HEK293 (cell line): ENCODE results near the gene HPDL.

ENCODE experiments used
- GLIS1 ChIP-seq: fragments of 450-650 bp; formaldehyde crosslinking; IDR thresholded peaks from 2 replicates; pipeline ENCODE4 v1.5.1; 2016; ENCODE audit warnings: missing biosample characterization, missing genetic modification characterization
- MYNN ChIP-seq: fragments of 450-650 bp; formaldehyde crosslinking; IDR thresholded peaks from 2 replicates; pipeline ENCODE4 v1.5.1; 2016; ENCODE audit warnings: missing biosample characterization, missing genetic modification characterization, borderline replicate concordance
- RBAK ChIP-seq: fragments of 450-650 bp; formaldehyde crosslinking; IDR thresholded peaks from 2 replicates; pipeline ENCODE4 v1.5.1; 2016; ENCODE audit warnings: missing biosample characterization, missing genetic modification characterization
- SP2 ChIP-seq: fragments of 450-650 bp; formaldehyde crosslinking; IDR thresholded peaks from 2 replicates; pipeline ENCODE4 v1.5.1; 2016; ENCODE audit warnings: missing biosample characterization, missing genetic modification characterization
- SP7 ChIP-seq: fragments of 450-650 bp; formaldehyde crosslinking; IDR thresholded peaks from 2 replicates; pipeline ENCODE4 v1.5.1; 2016; ENCODE audit warnings: missing biosample characterization, missing genetic modification characterization
- TRIM28 ChIP-seq: IDR thresholded peaks from 2 replicates; pipeline ENCODE4 v1.6.1; 2011; ENCODE audit warnings: low read length, control low read depth, borderline replicate concordance
- ZBTB48 ChIP-seq: fragments of 450-650 bp; formaldehyde crosslinking; IDR thresholded peaks from 2 replicates; pipeline ENCODE4 v1.5.1; 2016; ENCODE audit warnings: missing biosample characterization, missing genetic modification characterization
- ZBTB6 ChIP-seq: fragments of 450-650 bp; formaldehyde crosslinking; IDR thresholded peaks from 2 replicates; pipeline ENCODE4 v1.5.1; 2017; ENCODE audit warnings: missing biosample characterization, missing genetic modification characterization
- ZBTB8A ChIP-seq: fragments of 450-650 bp; formaldehyde crosslinking; IDR thresholded peaks from 2 replicates; pipeline ENCODE4 v1.5.1; 2016; ENCODE audit warnings: missing biosample characterization, missing genetic modification characterization
- ZIC2 ChIP-seq: fragments of 450-650 bp; formaldehyde crosslinking; IDR thresholded peaks from 2 replicates; pipeline ENCODE4 v1.5.1; 2016; ENCODE audit warnings: missing biosample characterization, missing genetic modification characterization
- ZNF132 ChIP-seq: fragments of 450-650 bp; formaldehyde crosslinking; IDR thresholded peaks from 2 replicates; pipeline ENCODE4 v1.5.1; 2017; ENCODE audit warnings: missing biosample characterization, missing genetic modification characterization, borderline replicate concordance
- ZNF16 ChIP-seq: fragments of 450-650 bp; formaldehyde crosslinking; IDR thresholded peaks from 2 replicates; pipeline ENCODE4 v1.5.1; 2016; ENCODE audit warnings: low read depth, missing biosample characterization, missing genetic modification characterization
- ZNF169 ChIP-seq: fragments of 450-650 bp; formaldehyde crosslinking; IDR thresholded peaks from 2 replicates; pipeline ENCODE4 v1.5.1; 2016; ENCODE audit warnings: missing biosample characterization, missing genetic modification characterization
- ZNF19 ChIP-seq: fragments of 450-650 bp; formaldehyde crosslinking; IDR thresholded peaks from 2 replicates; pipeline ENCODE4; 2016; ENCODE audit warnings: missing biosample characterization, missing genetic modification characterization, low read depth
- ZNF211 ChIP-seq: fragments of 450-650 bp; formaldehyde crosslinking; IDR thresholded peaks from 2 replicates; pipeline ENCODE4 v1.5.1; 2016; ENCODE audit warnings: low read depth, missing biosample characterization, missing genetic modification characterization
- ZNF248 ChIP-seq: fragments of 450-650 bp; formaldehyde crosslinking; IDR thresholded peaks from 2 replicates; pipeline ENCODE4 v1.5.1; 2017; ENCODE audit warnings: missing biosample characterization, missing genetic modification characterization
- ZNF366 ChIP-seq: fragments of 450-650 bp; formaldehyde crosslinking; conservative IDR thresholded peaks from 2 replicates; pipeline ENCODE4 v1.5.1; 2016; ENCODE audit warnings: missing biosample characterization, missing genetic modification characterization
- ZNF391 ChIP-seq: fragments of 450-650 bp; formaldehyde crosslinking; IDR thresholded peaks from 2 replicates; pipeline ENCODE4 v1.5.1; 2016; ENCODE audit warnings: low read depth, missing biosample characterization, missing genetic modification characterization, borderline replicate concordance
- ZNF513 ChIP-seq: fragments of 450-650 bp; IDR thresholded peaks from 2 replicates; pipeline ENCODE4 v1.5.1; 2018; ENCODE audit warnings: missing biosample characterization, missing genetic modification characterization
- ZNF549 ChIP-seq: fragments of 450-650 bp; IDR thresholded peaks from 2 replicates; pipeline ENCODE4 v1.5.1; 2018; ENCODE audit warnings: missing biosample characterization, missing genetic modification characterization, mild to moderate bottlenecking, inconsistent platforms, moderate library complexity
- ZNF561 ChIP-seq: fragments of 450-650 bp; IDR thresholded peaks from 2 replicates; pipeline ENCODE4 v1.5.1; 2018; ENCODE audit warnings: missing biosample characterization, missing genetic modification characterization, borderline replicate concordance
- ZNF596 ChIP-seq: fragments of 450-650 bp; IDR thresholded peaks from 2 replicates; pipeline ENCODE4 v1.5.0; 2018; ENCODE audit warnings: missing biosample characterization, mild to moderate bottlenecking, missing genetic modification characterization, moderate library complexity
- ZNF629 ChIP-seq: fragments of 450-650 bp; formaldehyde crosslinking; IDR thresholded peaks from 2 replicates; pipeline ENCODE4 v1.5.1; 2017; ENCODE audit warnings: missing biosample characterization, missing genetic modification characterization
- ZNF76 ChIP-seq: fragments of 450-650 bp; formaldehyde crosslinking; IDR thresholded peaks from 2 replicates; pipeline ENCODE4; 2016; ENCODE audit warnings: low read depth, missing biosample characterization, missing genetic modification characterization, borderline replicate concordance
- TF ChIP-seq, protein P1 (sequence below): fragments of 450-650 bp; formaldehyde crosslinking; IDR thresholded peaks from 2 replicates; pipeline ENCODE4 v1.5.1; 2016; ENCODE audit warnings: missing biosample characterization, missing genetic modification characterization, borderline replicate concordance
- TF ChIP-seq, protein P2 (sequence below): fragments of 450-650 bp; formaldehyde crosslinking; IDR thresholded peaks from 2 replicates; pipeline ENCODE4 v1.5.1; 2016; ENCODE audit warnings: missing biosample characterization, missing genetic modification characterization
- TF ChIP-seq, protein P3 (sequence below): fragments of 450-650 bp; formaldehyde crosslinking; IDR thresholded peaks from 2 replicates; pipeline ENCODE4 v1.5.1; 2016; ENCODE audit warnings: missing biosample characterization, missing genetic modification characterization
- TF ChIP-seq, protein P4 (sequence below): fragments of 450-650 bp; formaldehyde crosslinking; IDR thresholded peaks from 2 replicates; pipeline ENCODE4 v1.5.1; 2016; ENCODE audit warnings: missing biosample characterization, missing genetic modification characterization

Gene HPDL

GRCh38 chr1:45339789-45340558, 13.3 kb downstream of the HPDL start, which contains the start of the genes MUTYH and TOE1 (continued):
- peak; percentile 72 for TF ChIP-seq ZNF629
- 0 out of 2 replicates have a peak, but pooled peaks have one; percentile 61 for TF ChIP-seq ZNF391 (tag by site-specific recombination)
- peak; percentile 91 for TF ChIP-seq ZNF366 (tag by site-specific recombination)
- TF ChIP-seq, protein P1, sequence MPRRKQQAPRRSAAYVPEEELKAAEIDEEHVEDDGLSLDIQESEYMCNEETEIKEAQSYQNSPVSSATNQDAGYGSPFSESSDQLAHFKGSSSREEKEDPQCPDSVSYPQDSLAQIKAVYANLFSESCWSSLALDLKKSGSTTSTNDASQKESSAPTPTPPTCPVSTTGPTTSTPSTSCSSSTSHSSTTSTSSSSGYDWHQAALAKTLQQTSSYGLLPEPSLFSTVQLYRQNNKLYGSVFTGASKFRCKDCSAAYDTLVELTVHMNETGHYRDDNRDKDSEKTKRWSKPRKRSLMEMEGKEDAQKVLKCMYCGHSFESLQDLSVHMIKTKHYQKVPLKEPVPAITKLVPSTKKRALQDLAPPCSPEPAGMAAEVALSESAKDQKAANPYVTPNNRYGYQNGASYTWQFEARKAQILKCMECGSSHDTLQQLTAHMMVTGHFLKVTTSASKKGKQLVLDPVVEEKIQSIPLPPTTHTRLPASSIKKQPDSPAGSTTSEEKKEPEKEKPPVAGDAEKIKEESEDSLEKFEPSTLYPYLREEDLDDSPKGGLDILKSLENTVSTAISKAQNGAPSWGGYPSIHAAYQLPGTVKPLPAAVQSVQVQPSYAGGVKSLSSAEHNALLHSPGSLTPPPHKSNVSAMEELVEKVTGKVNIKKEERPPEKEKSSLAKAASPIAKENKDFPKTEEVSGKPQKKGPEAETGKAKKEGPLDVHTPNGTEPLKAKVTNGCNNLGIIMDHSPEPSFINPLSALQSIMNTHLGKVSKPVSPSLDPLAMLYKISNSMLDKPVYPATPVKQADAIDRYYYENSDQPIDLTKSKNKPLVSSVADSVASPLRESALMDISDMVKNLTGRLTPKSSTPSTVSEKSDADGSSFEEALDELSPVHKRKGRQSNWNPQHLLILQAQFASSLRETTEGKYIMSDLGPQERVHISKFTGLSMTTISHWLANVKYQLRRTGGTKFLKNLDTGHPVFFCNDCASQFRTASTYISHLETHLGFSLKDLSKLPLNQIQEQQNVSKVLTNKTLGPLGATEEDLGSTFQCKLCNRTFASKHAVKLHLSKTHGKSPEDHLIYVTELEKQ = no peak
- no peak for TF ChIP-seq ZBTB48
- TF ChIP-seq ZNF248 (tag by site-specific recombination) = no peak
- no peak for TF ChIP-seq MYNN (tag by site-specific recombination)
- TF ChIP-seq, protein P2, sequence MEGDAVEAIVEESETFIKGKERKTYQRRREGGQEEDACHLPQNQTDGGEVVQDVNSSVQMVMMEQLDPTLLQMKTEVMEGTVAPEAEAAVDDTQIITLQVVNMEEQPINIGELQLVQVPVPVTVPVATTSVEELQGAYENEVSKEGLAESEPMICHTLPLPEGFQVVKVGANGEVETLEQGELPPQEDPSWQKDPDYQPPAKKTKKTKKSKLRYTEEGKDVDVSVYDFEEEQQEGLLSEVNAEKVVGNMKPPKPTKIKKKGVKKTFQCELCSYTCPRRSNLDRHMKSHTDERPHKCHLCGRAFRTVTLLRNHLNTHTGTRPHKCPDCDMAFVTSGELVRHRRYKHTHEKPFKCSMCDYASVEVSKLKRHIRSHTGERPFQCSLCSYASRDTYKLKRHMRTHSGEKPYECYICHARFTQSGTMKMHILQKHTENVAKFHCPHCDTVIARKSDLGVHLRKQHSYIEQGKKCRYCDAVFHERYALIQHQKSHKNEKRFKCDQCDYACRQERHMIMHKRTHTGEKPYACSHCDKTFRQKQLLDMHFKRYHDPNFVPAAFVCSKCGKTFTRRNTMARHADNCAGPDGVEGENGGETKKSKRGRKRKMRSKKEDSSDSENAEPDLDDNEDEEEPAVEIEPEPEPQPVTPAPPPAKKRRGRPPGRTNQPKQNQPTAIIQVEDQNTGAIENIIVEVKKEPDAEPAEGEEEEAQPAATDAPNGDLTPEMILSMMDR (tag by site-specific recombination) = no peak
- TF ChIP-seq, protein P3, sequence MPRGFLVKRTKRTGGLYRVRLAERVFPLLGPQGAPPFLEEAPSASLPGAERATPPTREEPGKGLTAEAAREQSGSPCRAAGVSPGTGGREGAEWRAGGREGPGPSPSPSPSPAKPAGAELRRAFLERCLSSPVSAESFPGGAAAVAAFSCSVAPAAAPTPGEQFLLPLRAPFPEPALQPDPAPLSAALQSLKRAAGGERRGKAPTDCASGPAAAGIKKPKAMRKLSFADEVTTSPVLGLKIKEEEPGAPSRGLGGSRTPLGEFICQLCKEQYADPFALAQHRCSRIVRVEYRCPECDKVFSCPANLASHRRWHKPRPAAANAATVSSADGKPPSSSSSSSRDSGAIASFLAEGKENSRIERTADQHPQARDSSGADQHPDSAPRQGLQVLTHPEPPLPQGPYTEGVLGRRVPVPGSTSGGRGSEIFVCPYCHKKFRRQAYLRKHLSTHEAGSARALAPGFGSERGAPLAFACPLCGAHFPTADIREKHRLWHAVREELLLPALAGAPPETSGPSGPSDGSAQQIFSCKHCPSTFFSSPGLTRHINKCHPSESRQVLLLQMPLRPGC (tag by site-specific recombination) = peak; percentile 18; the same call in 1 of the 2 replicates
- TF ChIP-seq ZNF561 (tag by site-specific recombination) = peak; percentile 85
- TF ChIP-seq, protein P4, sequence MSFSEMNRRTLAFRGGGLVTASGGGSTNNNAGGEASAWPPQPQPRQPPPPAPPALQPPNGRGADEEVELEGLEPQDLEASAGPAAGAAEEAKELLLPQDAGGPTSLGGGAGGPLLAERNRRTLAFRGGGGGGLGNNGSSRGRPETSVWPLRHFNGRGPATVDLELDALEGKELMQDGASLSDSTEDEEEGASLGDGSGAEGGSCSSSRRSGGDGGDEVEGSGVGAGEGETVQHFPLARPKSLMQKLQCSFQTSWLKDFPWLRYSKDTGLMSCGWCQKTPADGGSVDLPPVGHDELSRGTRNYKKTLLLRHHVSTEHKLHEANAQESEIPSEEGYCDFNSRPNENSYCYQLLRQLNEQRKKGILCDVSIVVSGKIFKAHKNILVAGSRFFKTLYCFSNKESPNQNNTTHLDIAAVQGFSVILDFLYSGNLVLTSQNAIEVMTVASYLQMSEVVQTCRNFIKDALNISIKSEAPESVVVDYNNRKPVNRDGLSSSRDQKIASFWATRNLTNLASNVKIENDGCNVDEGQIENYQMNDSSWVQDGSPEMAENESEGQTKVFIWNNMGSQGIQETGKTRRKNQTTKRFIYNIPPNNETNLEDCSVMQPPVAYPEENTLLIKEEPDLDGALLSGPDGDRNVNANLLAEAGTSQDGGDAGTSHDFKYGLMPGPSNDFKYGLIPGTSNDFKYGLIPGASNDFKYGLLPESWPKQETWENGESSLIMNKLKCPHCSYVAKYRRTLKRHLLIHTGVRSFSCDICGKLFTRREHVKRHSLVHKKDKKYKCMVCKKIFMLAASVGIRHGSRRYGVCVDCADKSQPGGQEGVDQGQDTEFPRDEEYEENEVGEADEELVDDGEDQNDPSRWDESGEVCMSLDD (tag by site-specific recombination) = no peak; the same call in 1 of the 2 replicates
- TF ChIP-seq RBAK (tag by site-specific recombination) = no peak
- peak; percentile 62; the same call in 1 of the 2 replicates for TF ChIP-seq TRIM28
- no peak for TF ChIP-seq ZNF596 (tag by site-specific recombination)
- peak; percentile 99 for TF ChIP-seq ZNF76 (tag by site-specific recombination)
- no peak for TF ChIP-seq ZNF211
- peak; percentile 96 for TF ChIP-seq GLIS1
- peak; percentile 99 for TF ChIP-seq ZIC2 (tag by site-specific recombination)
- no peak for TF ChIP-seq ZNF16
- TF ChIP-seq ZBTB8A = peak; percentile 79
- TF ChIP-seq ZNF549 (tag by site-specific recombination) = no peak
- TF ChIP-seq SP2 (tag by site-specific recombination) = peak; percentile 96
- TF ChIP-seq ZBTB6 (tag by site-specific recombination) = peak; percentile 91
- no peak for TF ChIP-seq ZNF169
- no peak for TF ChIP-seq ZNF132
- peak; percentile 82 for TF ChIP-seq SP7
- no peak for TF ChIP-seq ZNF513 (tag by site-specific recombination)
- TF ChIP-seq ZNF19 (tag by site-specific recombination) = no peak
